LHCN-M2 (cell line): ENCODE results near the gene DEFB132. TPM values are rescaled to one million over a fixed set of nuclear protein-coding genes. Genes with fewer than 3 reads are reported as not detected.
"Not testable (repeated sequence)": the region's sequence is repeated elsewhere in the genome, so short reads cannot be mapped to it uniquely, and the experiment has no call there.

Experiments
- DNase-seq: peaks from one replicate; pipeline ENCODE4 v3.0.0-alpha.2; 2012; ENCODE audit warnings: low read depth
- polyA plus RNA-seq: library from polyadenylated mRNA; unstranded; fragments of >200 nt; gene quantifications from one replicate; pipeline ENCODE4 v1.2.1, GENCODE V29; 2012; ENCODE audit warnings: missing spikeins
- total RNA-seq: library from RNA; depleted of rRNA; stranded (reverse); fragments of >200 nt; gene quantifications from 2 replicates; pipeline ENCODE4 v1.2.3, GENCODE V29; 2014; rRNA removed

Gene DEFB132
- total RNA-seq: not detected in 2 replicates
- polyA plus RNA-seq: not detected

GRCh38 chr20:257419-257818, at the start of gene DEFB132:
TSS of gene DEFB132 (plus strand) at chr20:257724. CDS start at chr20:257779, 55 bp downstream.
- no peak for DNase-seq

- peak; percentile 69 for DNase-seq
Observed at GRCh38 chr20:208942-209566, 48.5 kb upstream of the DEFB132 start.

- DNase-seq: no peak
Observed at GRCh38 chr20:210809-211502, 46.6 kb upstream of the DEFB132 start.

- no peak for DNase-seq
Observed at GRCh38 chr20:214383-214782, 43.1 kb upstream of the DEFB132 start.

- no peak for DNase-seq
Observed at GRCh38 chr20:215796-216195, 41.7 kb upstream of the DEFB132 start.

- DNase-seq: no peak
Observed at GRCh38 chr20:217266-217665, 40.3 kb upstream of the DEFB132 start.

GRCh38 chr20:219290-220115, 38.0 kb upstream of the DEFB132 start:
- peak; percentile 8 for DNase-seq

- no peak for DNase-seq
Observed at GRCh38 chr20:221258-221830, 36.2 kb upstream of the DEFB132 start.

GRCh38 chr20:225879-226278, 31.6 kb upstream of the DEFB132 start:
- DNase-seq: not testable (repeated sequence)

- no peak for DNase-seq
Observed at GRCh38 chr20:226958-227357, 30.6 kb upstream of the DEFB132 start, which contains the start of gene DEFB129. TSS of gene DEFB129 (plus strand) at chr20:227258. CDS start at chr20:227289, 31 bp downstream.

- DNase-seq: no peak
Observed at GRCh38 chr20:227439-228105, 30.0 kb upstream of the DEFB132 start.

GRCh38 chr20:235891-236290, 21.6 kb upstream of the DEFB132 start:
- DNase-seq: peak; percentile 63

GRCh38 chr20:237489-237888, 20.0 kb upstream of the DEFB132 start:
- DNase-seq: no peak

GRCh38 chr20:237929-238328, 19.6 kb upstream of the DEFB132 start:
- DNase-seq: no peak

- no peak for DNase-seq
Observed at GRCh38 chr20:242905-243304, 14.6 kb upstream of the DEFB132 start.

GRCh38 chr20:251354-251753, 6.2 kb upstream of the DEFB132 start:
- no peak for DNase-seq

GRCh38 chr20:252801-253200, 4.7 kb upstream of the DEFB132 start:
- DNase-seq: no peak

GRCh38 chr20:253447-253846, 4.1 kb upstream of the DEFB132 start:
- not testable (repeated sequence) for DNase-seq

GRCh38 chr20:258269-258858, 840 bp downstream of the DEFB132 start:
- no peak for DNase-seq

- DNase-seq: peak; percentile 9
Observed at GRCh38 chr20:258963-259362, 1.4 kb downstream of the DEFB132 start.

GRCh38 chr20:259981-260380, 2.5 kb downstream of the DEFB132 start:
- peak; percentile 13 for DNase-seq
